Astrocyte of the cerebellum (primary cell): ENCODE measurements around the gene CXCL12.
A peak's percentile ranks its signal among the peaks of the same experiment; 100 is the strongest.

ENCODE experiments used
- DNase-seq: peaks from one replicate; pipeline ENCODE4 v3.0.0-alpha.2; 2011; ENCODE audit warnings: low read depth
- H3K4me3 ChIP-seq: 2 replicates; pipeline ENCODE4 v1.5.1; 2011; ENCODE audit warnings: mild to moderate bottlenecking, low read depth, low read length, moderate library complexity
- in situ Hi-C: cut with HindIII; loops from 2 replicates; pipeline ENCODE4 v1.10.0; 2017; ENCODE audit warnings: low sequenced_read_pairs
- TF ChIP-seq, protein P1 (sequence below): IDR thresholded peaks from 2 replicates; pipeline ENCODE4 v1.5.1; 2012; ENCODE audit warnings: low read length, low read depth, moderate library complexity, mild to moderate bottlenecking; ENCODE audit errors: missing control alignments

Gene CXCL12

DNA sequence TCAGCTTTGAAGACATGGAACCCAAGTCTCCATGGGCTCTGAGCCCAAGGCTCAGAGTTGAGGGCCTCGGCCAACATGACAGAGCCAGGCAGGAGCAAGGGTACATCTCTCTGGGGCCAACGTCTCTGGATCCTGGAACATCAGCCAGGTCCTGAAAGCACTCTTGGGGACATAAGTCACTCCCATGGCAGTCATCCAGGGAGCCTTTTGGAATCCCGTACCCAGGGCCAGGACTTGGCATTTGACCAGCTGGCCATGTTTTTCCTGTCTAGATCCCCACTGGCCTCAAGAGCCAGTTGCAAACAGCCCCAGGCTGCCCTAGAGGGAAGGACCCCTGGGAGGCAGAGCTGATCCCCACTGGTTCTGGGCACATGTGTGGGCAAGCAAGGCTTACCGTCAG is 4.3 kb upstream of the CXCL12 start:
- TF ChIP-seq, protein P1, sequence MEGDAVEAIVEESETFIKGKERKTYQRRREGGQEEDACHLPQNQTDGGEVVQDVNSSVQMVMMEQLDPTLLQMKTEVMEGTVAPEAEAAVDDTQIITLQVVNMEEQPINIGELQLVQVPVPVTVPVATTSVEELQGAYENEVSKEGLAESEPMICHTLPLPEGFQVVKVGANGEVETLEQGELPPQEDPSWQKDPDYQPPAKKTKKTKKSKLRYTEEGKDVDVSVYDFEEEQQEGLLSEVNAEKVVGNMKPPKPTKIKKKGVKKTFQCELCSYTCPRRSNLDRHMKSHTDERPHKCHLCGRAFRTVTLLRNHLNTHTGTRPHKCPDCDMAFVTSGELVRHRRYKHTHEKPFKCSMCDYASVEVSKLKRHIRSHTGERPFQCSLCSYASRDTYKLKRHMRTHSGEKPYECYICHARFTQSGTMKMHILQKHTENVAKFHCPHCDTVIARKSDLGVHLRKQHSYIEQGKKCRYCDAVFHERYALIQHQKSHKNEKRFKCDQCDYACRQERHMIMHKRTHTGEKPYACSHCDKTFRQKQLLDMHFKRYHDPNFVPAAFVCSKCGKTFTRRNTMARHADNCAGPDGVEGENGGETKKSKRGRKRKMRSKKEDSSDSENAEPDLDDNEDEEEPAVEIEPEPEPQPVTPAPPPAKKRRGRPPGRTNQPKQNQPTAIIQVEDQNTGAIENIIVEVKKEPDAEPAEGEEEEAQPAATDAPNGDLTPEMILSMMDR: no peak
- no peak for DNase-seq
- H3K4me3 ChIP-seq: no peak overlapping the region
- in situ Hi-C loops: no loop called here

DNA sequence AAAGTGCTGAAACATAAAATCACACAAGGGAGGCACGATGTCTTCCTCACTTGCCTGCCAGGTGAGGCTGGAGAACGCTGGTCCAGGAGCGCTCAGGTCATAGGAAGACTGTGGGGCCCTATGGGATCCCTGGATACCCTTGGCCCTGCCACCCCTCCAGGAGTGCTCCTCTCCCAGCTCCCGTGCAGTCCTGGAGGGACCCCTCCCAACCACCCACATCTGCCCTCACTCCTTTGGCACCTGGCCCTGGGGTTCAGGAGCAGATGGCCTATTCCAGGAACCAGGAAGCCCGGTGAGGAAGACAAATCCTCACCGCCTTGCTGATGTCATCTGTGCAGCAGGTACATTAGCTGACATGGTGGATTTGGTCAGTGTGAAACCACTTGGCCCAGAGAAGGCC is 3.7 kb upstream of the CXCL12 start:
- no peak for DNase-seq
- H3K4me3 ChIP-seq: no peak overlapping the region
- in situ Hi-C loops: no loop called here
- TF ChIP-seq, protein P1: no peak

DNA sequence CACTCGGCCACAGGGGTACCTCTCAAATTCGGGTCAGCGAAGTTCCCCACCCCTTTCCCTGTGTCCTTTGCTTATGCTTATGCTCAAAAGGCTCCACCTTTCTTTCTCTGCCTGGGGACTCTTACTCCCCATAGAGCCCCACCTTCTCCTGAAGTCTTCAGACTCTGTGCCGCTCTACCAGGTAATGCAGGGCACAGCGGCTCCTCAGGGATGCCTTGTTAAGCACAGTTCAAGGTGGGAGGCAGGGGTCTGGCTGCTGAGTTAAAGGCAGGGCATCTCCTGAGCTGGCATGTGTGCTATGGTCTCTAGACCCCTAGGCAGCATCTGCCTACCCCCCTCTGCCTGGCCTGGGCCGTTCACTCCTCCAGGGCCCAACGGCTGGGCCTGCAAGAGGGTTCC is 3.0 kb upstream of the CXCL12 start:
- in situ Hi-C loops: no loop called here
- no peak overlapping the region for H3K4me3 ChIP-seq
- no peak for DNase-seq
- TF ChIP-seq, protein P1: no peak

DNA sequence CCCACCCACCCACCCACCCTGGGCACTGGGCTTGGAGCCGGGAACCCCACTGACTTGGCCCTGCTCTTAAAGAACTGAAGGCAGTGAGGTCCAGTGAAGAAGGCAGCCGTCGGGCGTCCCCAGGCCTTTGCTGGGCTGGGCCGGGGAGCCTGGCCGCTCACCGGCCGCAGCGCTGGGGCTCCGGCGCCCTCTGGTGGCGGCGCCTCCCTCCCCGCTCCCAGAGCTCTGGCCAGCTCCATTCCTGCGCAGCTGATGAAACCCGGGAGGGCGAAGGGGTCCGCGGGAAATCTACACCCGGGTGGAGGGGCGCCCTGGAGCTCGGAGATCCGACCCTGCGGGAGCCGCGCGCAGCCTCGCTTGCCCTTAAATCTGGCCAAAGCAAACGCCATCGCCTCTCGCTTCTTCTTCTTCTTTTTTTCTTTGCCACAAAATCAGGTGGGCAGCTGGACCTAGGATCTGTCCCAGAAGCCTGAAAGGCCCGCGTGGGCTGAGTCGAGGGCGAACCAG is 1.7 kb upstream of the CXCL12 start:
- H3K4me3 ChIP-seq: no peak overlapping the region
- DNase-seq: peak; percentile 20
- TF ChIP-seq, protein P1: peak; percentile 94
- in situ Hi-C loops: no loop called here

DNA sequence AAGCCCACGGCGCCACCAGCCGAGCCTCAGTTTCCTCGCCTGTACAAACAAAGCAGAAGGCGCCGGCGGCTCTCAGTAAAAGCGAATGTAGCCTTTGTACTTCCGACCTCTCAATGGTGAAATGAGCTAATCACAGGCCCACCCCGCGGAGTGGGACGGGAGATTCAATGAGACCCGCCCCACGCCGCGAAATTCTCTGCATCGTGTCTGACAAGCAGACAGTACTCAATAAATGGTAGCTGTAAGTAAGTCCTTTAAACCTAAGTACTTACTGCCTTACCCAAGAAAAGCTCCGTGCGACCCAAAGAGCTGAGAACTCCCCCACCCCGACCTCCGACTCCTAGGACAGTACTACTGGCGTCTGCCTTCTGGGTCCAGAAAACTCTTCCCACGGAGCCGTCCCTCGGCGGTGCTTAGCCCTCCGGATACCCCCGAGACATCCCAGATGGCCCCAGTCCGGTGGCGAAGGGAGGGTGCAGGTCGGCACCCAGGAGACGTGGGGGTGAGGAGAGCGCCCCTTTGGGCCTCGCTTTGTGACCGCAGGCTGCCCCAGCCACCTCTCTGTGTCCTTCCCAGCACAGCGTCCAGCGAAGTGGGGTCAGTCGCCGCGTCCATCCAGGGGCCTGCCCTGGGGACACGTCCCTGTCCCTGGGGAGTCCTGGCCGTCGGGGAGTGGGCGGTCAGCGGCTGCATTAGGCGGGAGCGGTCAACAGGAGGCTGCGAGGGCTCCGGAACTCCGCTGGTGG is 972 bp upstream of the CXCL12 start:
- no peak for DNase-seq
- in situ Hi-C loops: no loop called here
- H3K4me3 ChIP-seq: no peak overlapping the region
- TF ChIP-seq, protein P1: no peak

DNA sequence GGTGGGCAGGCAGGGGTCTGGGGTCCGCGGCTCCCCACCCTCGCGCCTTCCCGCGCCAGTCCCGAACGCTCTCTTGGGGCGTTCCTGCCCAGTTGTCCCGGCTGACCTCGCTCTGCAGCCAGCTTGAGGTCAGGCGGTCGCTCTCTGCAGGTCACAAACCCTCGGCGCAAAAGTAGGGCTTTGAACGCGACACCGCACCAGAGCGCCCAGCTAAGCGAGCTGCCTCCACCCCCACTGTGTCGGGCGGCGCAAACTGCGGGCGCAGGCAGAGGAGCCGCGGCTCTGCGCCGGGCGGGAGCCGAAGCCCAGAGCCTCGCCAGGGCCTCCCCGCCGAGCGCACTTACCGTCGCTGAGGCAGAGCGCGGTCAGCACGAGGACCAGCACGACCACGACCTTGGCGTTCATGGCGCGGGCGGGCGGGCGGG is 284 bp downstream of the CXCL12 start:
- DNase-seq: no peak
- TF ChIP-seq, protein P1: no peak
- peak overlapping the region; percentile 49 for H3K4me3 ChIP-seq
- in situ Hi-C loops: no loop called here
